ENCODE results near the gene GRXCR1. TPM values are rescaled to one million over a fixed set of nuclear protein-coding genes. Genes with fewer than 3 reads are reported as not detected.

GRXCR1 gene
- total and polyA plus RNA-seq, 2 donors (not counting 1 experiment from before 2014, with no cell fraction given): not detected

DNA sequence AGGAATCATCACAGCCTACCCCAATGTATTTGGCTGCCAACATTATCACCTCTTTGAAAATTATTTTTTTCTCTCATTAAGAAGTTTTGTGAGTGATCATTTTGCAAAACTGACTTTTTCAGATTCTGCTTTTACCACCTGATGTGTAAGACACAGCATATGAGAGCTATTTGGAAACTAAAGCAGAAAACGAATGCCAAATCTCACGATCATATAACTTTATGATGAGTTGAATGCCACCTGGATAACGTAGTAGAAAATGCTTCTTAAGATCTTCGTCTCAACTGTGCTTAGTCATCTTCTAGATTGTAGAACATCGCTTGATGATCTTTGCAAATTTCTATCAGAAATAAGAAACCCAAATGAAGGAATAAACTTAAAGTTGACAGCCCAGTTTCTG, 21.3 kb upstream of the GRXCR1 start:
- ATAC-seq (ENCODE audit: low read depth): no peak
- intact Hi-C loops (cut with micrococcal nuclease): no loop called here
- Mint-ChIP-seq H3K9me3 (ENCODE audit: insufficient read depth) (no peaks in the 10 kb centered on the region), H3K4me1 (no peaks in the 10 kb centered on the region), H3K27me3 (peaks cover 39% of the 10 kb centered on the region), H3K27ac (no peak overlapping the region), H3K4me3 (no peak overlapping the region)
- no peak for DNase-seq
- Histone ChIP-seq H3K9ac (ENCODE audit: low read length) (no peak overlapping the region), H3K27ac (ENCODE audit: low read length in 2 of 2) (no peak overlapping the region), H3K4me2 (replicated peaks; ENCODE audit: low read depth, low read length, poor library complexity, severe bottlenecking) (no peak overlapping the region), H3K79me2 (ENCODE audit: control insufficient read depth, insufficient read depth, low read length) (no peaks in the 10 kb centered on the region), H3K4me3 (ENCODE audit: control extremely low read depth in 1 of 5, extremely low read depth in 1 of 5, insufficient read depth in 1 of 5, low read depth in 2 of 5, low read length in 4 of 5) (no peak overlapping the region), H3K4me1 (ENCODE audit: control insufficient read depth in 2 of 2, insufficient read depth in 2 of 2, low read length in 2 of 2) (no peaks in the 10 kb centered on the region), H4K20me1 (ENCODE audit: control insufficient read depth, insufficient read depth, low read length, poor library complexity, severe bottlenecking) (no peaks in the 10 kb centered on the region), H3K36me3 (replicated peaks in 1 of 2; ENCODE audit: control extremely low read depth in 1 of 2, control insufficient read depth in 1 of 2, extremely low read depth in 1 of 2, insufficient read depth in 2 of 2, low read length in 1 of 2) (no peaks in the 10 kb centered on the region), H3K27me3 (replicated peaks in 1 of 4; ENCODE audit: control extremely low read depth in 1 of 4, control insufficient read depth in 3 of 4, insufficient read depth in 4 of 4, low read length in 3 of 4) (peaks cover 0 to 12% (median 4%) of the 10 kb centered on the region in 4 experiments), H3K9me3 (ENCODE audit: control extremely low read depth in 1 of 3, control insufficient read depth in 2 of 3, insufficient read depth in 1 of 3, low read length in 2 of 3) (no peaks in the 10 kb centered on the region), H2AFZ (ENCODE audit: insufficient read depth, low read depth, low read length, poor library complexity, severe bottlenecking) (no peak overlapping the region)
- WGBS (ENCODE audit: insufficient coverage): 87% methylated on average over 4 of the region's 5 CpGs
- ChIA-PET CTCF (interaction anchor here (0.9 to 2.1 kb wide), 3 partner anchors 296 to 305 kb away, joined by 4 to 5 read pairs (median 5); no protein-coding TSS in a partner anchor), POLR2A (no interaction called here)
- TF ChIP-seq, protein P1, sequence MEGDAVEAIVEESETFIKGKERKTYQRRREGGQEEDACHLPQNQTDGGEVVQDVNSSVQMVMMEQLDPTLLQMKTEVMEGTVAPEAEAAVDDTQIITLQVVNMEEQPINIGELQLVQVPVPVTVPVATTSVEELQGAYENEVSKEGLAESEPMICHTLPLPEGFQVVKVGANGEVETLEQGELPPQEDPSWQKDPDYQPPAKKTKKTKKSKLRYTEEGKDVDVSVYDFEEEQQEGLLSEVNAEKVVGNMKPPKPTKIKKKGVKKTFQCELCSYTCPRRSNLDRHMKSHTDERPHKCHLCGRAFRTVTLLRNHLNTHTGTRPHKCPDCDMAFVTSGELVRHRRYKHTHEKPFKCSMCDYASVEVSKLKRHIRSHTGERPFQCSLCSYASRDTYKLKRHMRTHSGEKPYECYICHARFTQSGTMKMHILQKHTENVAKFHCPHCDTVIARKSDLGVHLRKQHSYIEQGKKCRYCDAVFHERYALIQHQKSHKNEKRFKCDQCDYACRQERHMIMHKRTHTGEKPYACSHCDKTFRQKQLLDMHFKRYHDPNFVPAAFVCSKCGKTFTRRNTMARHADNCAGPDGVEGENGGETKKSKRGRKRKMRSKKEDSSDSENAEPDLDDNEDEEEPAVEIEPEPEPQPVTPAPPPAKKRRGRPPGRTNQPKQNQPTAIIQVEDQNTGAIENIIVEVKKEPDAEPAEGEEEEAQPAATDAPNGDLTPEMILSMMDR (IDR thresholded peaks at IDR 0.05): no peak
- TF ChIP-seq EZH2 (IDR thresholded peaks at IDR 0.05; ENCODE audit: borderline replicate concordance, insufficient read depth, low read depth, low read length, poor library complexity, severe bottlenecking): no peak

DNA sequence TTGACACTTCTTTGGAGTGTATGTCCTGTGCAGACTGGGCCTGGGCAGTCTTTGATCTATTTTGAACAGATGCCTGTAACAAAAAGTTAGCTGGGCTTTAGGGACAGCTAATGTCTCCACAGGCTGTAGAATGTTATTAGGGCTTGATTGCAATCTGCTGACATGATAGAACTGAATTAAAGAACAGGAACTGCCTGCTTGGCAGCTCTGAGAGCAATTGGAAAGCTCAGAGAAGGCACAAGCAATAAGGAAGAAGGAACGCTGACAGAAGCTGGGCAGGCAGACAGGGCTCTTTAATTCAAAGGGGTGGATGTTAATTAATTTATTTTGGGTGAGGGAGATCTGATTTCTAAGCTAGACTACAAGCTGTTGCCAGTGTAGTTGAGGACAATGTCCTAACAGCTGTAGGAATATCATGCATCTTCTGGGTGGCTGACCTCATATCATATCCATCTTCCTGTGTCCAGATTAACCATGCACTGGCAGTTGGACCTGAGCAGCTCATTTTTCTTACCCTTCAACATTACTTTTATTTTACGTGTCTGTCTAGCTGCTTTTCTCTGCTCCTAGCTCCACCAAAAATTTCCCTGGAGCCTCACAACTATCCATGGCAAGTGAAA, 20.7 kb upstream of the GRXCR1 start:
- Histone ChIP-seq H3K9ac (ENCODE audit: low read length) (no peak overlapping the region), H3K4me1 (ENCODE audit: control insufficient read depth in 2 of 2, insufficient read depth in 2 of 2, low read length in 2 of 2) (no peaks in the 10 kb centered on the region), H2AFZ (ENCODE audit: insufficient read depth, low read depth, low read length, poor library complexity, severe bottlenecking) (no peak overlapping the region), H3K79me2 (ENCODE audit: control insufficient read depth, insufficient read depth, low read length) (no peaks in the 10 kb centered on the region), H3K36me3 (replicated peaks in 1 of 2; ENCODE audit: control extremely low read depth in 1 of 2, control insufficient read depth in 1 of 2, extremely low read depth in 1 of 2, insufficient read depth in 2 of 2, low read length in 1 of 2) (no peaks in the 10 kb centered on the region), H4K20me1 (ENCODE audit: control insufficient read depth, insufficient read depth, low read length, poor library complexity, severe bottlenecking) (no peaks in the 10 kb centered on the region), H3K27ac (ENCODE audit: low read length in 2 of 2) (no peak overlapping the region), H3K27me3 (replicated peaks in 1 of 4; ENCODE audit: control extremely low read depth in 1 of 4, control insufficient read depth in 3 of 4, insufficient read depth in 4 of 4, low read length in 3 of 4) (peaks cover 0 to 12% (median 4%) of the 10 kb centered on the region in 4 experiments), H3K9me3 (ENCODE audit: control extremely low read depth in 1 of 3, control insufficient read depth in 2 of 3, insufficient read depth in 1 of 3, low read length in 2 of 3) (no peaks in the 10 kb centered on the region), H3K4me3 (ENCODE audit: control extremely low read depth in 1 of 5, extremely low read depth in 1 of 5, insufficient read depth in 1 of 5, low read depth in 2 of 5, low read length in 4 of 5) (no peak overlapping the region), H3K4me2 (replicated peaks; ENCODE audit: low read depth, low read length, poor library complexity, severe bottlenecking) (no peak overlapping the region)
- 55% methylated on average over 1 of the region's 2 CpGs for WGBS (ENCODE audit: insufficient coverage)
- peaks cover 40% of the 10 kb centered on the region for H3K27me3 Mint-ChIP-seq
- ChIA-PET POLR2A (no interaction called here), CTCF (interaction anchor here (0.9 to 1.6 kb wide), 2 partner anchors 303 to 306 kb away, joined by 4 to 5 read pairs; no protein-coding TSS in a partner anchor)
- H3K4me1 Mint-ChIP-seq: no peaks in the 10 kb centered on the region
- no peak for ATAC-seq (ENCODE audit: low read depth)
- no peak for TF ChIP-seq EZH2 (IDR thresholded peaks at IDR 0.05; ENCODE audit: borderline replicate concordance, insufficient read depth, low read depth, low read length, poor library complexity, severe bottlenecking)
- TF ChIP-seq, protein P1 (IDR thresholded peaks at IDR 0.05): no peak
- no peak overlapping the region for H3K27ac Mint-ChIP-seq
- H3K4me3 Mint-ChIP-seq: no peak overlapping the region
- no peaks in the 10 kb centered on the region for H3K9me3 Mint-ChIP-seq (ENCODE audit: insufficient read depth)
- DNase-seq: no peak
- intact Hi-C loops (cut with micrococcal nuclease): no loop called here

Data from B cell (primary cell).